D721Med (cell line): ENCODE results near the gene AGAP5.
A peak's percentile ranks its signal among the peaks of the same experiment; 100 is the strongest.
"Not testable (repeated sequence)": the region's sequence is repeated elsewhere in the genome, so short reads cannot be mapped to it uniquely, and the experiment has no call there.

ENCODE experiments used
- DNase-seq: peaks from one replicate; pipeline ENCODE4 v3.0.0; 2011; ENCODE audit warnings: low spot score; ENCODE audit not compliant: insufficient read length
- FAIRE-seq: peaks from 2 replicates; lab custom pipeline; 2011; peaks lifted over from hg19 to GRCh38; lab: Jason Lieb, UNC
- CTCF ChIP-seq: IDR thresholded peaks from 2 replicates; pipeline ENCODE4 v1.5.1; 2012; ENCODE audit warnings: mild to moderate bottlenecking, control low read depth; ENCODE audit not compliant: insufficient read depth; ENCODE audit errors: missing control alignments

AGAP5 gene

GRCh38 chr10:73666153-73666809, 31.6 kb downstream of the AGAP5 start:
- not testable (repeated sequence) for DNase-seq, FAIRE-seq

- FAIRE-seq, DNase-seq: not testable (repeated sequence)
Observed at GRCh38 chr10:73665581-73665980, 32.3 kb downstream of the AGAP5 start.

GRCh38 chr10:73664156-73665040, 33.5 kb downstream of the AGAP5 start:
- not testable (repeated sequence) for DNase-seq, FAIRE-seq

- not testable (repeated sequence) for DNase-seq, FAIRE-seq
Observed at GRCh38 chr10:73663621-73664020, 34.3 kb downstream of the AGAP5 start.

GRCh38 chr10:73662705-73663104, 35.2 kb downstream of the AGAP5 start:
- DNase-seq, FAIRE-seq: not testable (repeated sequence)

- TF ChIP-seq CTCF = no peak
- FAIRE-seq (no peak), DNase-seq (no peak)
Observed at GRCh38 chr10:73655990-73656298, 42.0 kb downstream of the AGAP5 start, which contains the start of gene SYNPO2L. Gene SYNPO2L, minus strand, starts transcription at chr10:73656029. Its CDS starts 107 bp downstream, at chr10:73655922.

- FAIRE-seq (no peak), DNase-seq (no peak)
- no peak for TF ChIP-seq CTCF
Observed at GRCh38 chr10:73655257-73655989, 42.5 kb downstream of the AGAP5 start.

GRCh38 chr10:73653701-73654100, 44.2 kb downstream of the AGAP5 start:
- peak; percentile 19 for TF ChIP-seq CTCF
- no peak for DNase-seq
- FAIRE-seq = no peak

- no peak for TF ChIP-seq CTCF
- FAIRE-seq (no peak), DNase-seq (no peak)
Observed at GRCh38 chr10:73653195-73653594, 44.7 kb downstream of the AGAP5 start.
